Mucosa of stomach (tissue), 1 donor: ENCODE data around the gene TRIP13.

ENCODE experiments used
- H3K27me3 ChIP-seq: one replicate; pipeline ENCODE4 v1.7.0; 2013; ENCODE audit warnings: mild to moderate bottlenecking, low read length; ENCODE audit not compliant: control insufficient read depth, insufficient read depth
- H3K36me3 ChIP-seq: one replicate; pipeline ENCODE4 v1.7.0; 2013; ENCODE audit warnings: low read length; ENCODE audit not compliant: control insufficient read depth, insufficient read depth
- H3K4me1 ChIP-seq: one replicate; pipeline ENCODE4 v1.7.0; 2013; ENCODE audit warnings: mild to moderate bottlenecking, low read length; ENCODE audit not compliant: control insufficient read depth, insufficient read depth
- H3K4me3 ChIP-seq: one replicate; pipeline ENCODE4 v1.7.0; 2013; ENCODE audit warnings: low read length
- H3K9ac ChIP-seq: one replicate; pipeline ENCODE4 v1.7.0; 2013; ENCODE audit warnings: mild to moderate bottlenecking, low read length, moderate library complexity
- H3K9me3 ChIP-seq: one replicate; pipeline ENCODE4 v1.7.0; 2013; ENCODE audit warnings: mild to moderate bottlenecking, low read length, moderate library complexity; ENCODE audit not compliant: control insufficient read depth
- donor health status: Pancreatic carcinoma.

The TRIP13 gene

DNA sequence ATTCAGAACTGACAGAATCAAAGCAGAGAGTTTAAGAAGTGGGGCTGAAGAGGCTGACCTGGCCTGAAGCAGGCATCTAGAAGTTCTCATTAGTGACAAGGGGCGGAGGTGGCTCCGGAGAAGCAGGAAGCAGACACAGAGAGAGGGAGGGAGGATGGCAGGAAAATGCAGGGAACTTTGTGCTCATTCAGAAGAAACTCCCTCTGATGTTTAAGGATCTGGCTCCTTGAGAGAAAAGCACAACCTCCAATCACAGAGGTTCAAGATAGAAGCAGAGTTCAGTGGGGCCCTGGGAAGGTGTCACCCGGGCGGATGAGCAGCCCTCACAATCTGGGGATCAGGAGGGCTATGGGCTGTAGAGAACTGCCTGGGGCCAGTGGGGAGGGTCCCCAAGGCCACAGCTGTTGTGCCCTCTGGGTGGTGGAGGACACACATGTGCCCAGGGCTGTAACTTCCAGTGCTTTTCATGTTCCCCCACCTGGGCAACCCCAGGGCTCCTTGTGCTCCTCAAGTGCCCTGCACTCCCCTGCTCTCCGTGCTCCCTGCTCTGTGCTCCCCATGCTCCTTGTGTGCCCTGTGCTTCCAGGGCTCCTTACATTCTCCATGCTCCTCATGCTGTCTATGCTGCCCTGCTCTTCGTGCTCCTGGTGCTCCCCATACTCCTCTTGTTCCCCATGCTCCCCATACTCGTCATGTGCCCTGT, 51.4 kb downstream of the TRIP13 start:
- Histone ChIP-seq H3K4me1 (no peaks in the 10 kb centered on the region), H3K27me3 (peaks cover 36% of the 10 kb centered on the region), H3K9ac (no peak overlapping the region), H3K4me3 (no peak overlapping the region), H3K9me3 (no peaks in the 10 kb centered on the region), H3K36me3 (no peaks in the 10 kb centered on the region)

DNA sequence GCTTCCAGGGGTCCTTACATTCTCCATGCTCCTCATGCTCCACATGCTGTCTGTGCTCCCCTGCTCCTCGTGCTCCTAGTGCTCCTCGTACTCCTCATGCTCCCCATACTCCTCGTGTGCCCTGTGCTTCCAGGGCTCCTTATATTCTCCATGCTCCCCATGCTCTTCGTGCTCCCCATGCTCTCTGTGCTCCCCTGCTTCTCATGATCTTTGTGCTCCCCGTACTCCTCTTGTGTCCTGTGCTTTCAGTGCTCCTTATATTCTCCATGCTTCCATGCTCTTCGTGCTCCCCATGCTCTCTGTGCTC, 51.9 kb downstream of the TRIP13 start:
- Histone ChIP-seq H3K9me3 (no peaks in the 10 kb centered on the region), H3K4me3 (no peak overlapping the region), H3K9ac (no peak overlapping the region), H3K36me3 (no peaks in the 10 kb centered on the region), H3K4me1 (no peaks in the 10 kb centered on the region), H3K27me3 (peaks cover 36% of the 10 kb centered on the region)

DNA sequence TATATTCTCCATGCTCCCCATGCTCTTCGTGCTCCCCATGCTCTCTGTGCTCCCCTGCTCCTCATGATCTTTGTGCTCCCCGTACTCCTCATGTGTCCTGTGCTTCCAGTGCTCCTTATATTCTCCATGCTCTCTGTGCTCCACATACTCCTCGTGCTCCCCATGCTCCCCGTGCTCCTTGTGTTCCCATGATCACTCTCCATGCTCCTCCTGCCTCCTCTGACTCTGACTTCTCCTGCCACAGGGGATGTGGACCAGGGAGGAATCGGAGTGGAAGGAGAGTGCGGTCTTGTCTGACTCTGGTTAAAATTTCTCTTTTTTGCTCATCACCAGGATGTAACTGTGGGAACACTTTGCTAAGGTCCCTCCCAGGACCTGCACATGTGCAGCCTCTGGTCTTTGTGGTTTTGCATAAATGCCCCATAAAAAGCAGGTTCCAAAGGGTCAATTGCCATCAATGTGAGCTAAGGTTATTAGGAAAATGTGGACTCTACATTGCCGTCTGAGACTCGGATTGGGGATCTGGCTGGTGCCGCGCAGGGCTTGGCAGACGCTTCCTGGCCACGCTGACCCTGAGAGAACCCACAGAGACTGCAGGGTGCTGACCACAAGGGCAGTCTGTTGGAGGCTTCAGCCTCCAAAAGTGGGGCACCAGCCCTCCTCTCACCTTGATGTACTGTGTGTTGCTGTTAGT, 52.5 kb downstream of the TRIP13 start:
- Histone ChIP-seq H3K9me3 (no peaks in the 10 kb centered on the region), H3K9ac (no peak overlapping the region), H3K4me3 (no peak overlapping the region), H3K36me3 (no peaks in the 10 kb centered on the region), H3K4me1 (no peaks in the 10 kb centered on the region), H3K27me3 (peaks cover 36% of the 10 kb centered on the region)

DNA sequence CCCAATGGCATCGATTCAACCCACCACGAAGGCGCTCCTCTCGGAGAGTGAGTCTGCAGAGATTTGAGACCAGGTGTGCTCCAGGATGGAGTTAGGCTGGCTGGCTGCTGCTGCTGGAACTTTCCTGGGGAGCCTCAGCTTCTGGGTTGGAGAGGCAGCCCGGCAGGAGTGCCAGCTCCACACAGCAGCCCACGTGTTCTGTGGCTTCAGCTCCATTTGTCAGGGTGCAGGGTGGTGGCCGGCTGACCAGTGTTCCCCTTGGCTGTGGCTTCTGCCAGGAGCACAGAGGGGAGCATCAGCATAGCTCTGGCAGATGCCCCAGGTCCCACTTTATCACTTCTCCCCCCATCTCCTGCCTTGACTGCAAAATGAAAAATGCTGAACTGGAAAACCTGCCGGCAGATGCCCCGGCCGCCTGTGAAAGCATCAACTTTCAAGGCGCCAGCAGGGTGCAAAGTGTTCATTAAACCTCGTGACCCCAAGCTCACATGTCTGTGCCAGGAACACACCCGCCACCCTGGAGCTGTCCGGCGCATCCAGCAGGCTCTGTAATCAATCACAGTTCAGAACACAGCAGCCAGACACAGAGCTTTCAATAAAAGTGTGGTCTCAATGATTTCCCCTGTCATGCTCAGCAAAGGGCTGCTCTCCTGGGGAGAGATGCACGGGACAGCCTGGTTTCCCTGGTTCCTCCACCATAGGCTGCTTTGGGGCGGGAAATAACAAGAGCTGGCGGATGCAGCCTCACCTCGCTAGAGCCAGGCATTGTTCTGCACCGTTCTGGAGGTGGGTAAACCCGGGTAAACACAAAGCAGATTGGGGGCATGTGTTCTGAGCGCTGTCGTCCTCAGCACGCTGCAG, 53.2 kb downstream of the TRIP13 start:
- no peaks in the 10 kb centered on the region for H3K36me3 ChIP-seq
- H3K9ac ChIP-seq, result no peak overlapping the region
- H3K4me3 ChIP-seq, result no peak overlapping the region
- peaks cover 36% of the 10 kb centered on the region for H3K27me3 ChIP-seq
- no peaks in the 10 kb centered on the region for H3K9me3 ChIP-seq
- H3K4me1 ChIP-seq, result no peaks in the 10 kb centered on the region

DNA sequence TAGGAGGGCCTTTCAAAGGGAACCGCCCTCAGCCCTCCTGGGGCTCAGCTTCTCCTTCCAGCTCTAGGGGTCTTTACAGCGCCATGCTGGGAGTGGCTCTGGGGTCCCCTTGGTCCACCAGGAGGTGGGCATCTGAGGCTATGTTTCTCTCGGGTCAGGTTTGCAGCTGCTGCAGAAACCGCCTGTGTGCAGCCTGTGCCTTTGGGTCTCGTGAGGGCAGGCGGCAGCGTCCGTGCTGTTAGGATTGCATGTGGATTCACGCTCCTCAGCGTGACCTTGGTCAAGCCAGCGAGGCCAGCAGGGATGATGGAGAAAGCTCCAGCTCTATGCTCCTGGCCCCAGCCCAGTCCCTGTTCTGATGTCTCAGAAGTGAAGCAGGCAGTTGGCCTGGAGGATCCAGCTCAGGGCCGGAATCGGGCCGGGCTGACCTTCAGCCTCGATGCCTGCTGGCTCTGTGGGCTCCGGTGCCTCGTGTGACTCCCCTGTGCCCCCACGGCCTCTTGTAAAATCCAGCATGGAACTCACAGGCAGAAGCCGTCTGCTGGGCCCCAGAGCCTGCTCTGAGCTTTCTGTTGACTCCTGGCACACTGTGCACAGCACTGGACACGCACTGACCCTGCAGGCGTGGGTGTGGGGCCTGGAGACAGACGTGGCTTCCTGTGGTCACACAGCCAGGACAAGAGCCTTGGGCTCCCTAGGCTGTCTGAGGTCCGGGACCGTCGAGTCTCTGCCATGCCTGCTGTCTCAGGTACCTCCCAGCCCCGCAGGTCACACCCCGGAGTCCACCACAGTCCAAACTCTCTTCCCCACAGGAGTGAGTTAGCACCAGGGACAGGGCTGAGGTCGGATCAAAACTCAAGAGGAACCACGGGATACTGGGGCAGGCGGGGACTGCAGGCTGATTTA, 54.3 kb downstream of the TRIP13 start:
- Histone ChIP-seq H3K4me3 (no peak overlapping the region), H3K36me3 (no peaks in the 10 kb centered on the region), H3K9me3 (no peaks in the 10 kb centered on the region), H3K9ac (no peak overlapping the region), H3K4me1 (no peaks in the 10 kb centered on the region), H3K27me3 (peaks cover 39% of the 10 kb centered on the region)

DNA sequence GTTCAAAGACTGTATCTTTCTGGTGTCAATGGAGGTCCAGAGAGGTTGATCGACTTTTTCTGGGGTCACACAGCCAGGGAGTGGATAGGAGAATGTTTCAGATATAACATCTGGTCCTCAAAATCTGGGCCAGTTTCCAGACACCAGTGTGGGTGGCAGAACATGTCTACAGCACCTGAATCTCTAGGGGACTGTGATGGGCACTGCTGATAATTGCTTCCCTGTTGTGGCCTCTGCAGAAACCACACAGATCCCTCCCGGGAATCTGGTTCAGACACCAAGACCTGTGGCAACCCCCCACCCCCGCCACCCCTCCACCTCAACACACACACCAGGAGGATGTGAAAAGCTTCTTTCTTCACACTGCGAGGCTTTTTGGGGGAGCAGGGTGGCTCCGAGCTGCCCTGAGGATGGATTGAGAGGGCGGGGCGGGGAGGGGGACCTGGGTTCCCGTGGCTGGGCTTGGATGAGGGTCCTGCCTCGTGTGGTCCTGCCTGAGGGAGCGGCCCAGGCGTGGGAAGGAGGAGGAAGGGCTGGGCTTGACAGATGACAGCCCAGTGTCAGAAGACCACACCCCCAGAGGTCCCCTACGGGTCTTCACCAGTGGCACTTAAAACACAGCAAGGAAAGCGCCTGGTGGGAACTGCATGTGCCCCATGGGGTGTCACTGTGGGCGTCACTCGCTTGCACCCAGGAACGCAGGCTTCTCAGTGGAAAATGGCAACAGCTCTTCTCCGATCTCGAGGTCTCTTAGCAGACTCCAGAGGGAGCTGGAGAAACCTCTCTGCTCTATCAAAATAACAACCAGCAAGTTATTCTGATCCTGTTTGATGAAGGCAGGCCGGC, 55.2 kb downstream of the TRIP13 start:
- Histone ChIP-seq H3K9ac (no peak overlapping the region), H3K27me3 (peaks cover 39% of the 10 kb centered on the region), H3K36me3 (no peaks in the 10 kb centered on the region), H3K4me3 (no peak overlapping the region), H3K4me1 (no peaks in the 10 kb centered on the region), H3K9me3 (no peaks in the 10 kb centered on the region)

DNA sequence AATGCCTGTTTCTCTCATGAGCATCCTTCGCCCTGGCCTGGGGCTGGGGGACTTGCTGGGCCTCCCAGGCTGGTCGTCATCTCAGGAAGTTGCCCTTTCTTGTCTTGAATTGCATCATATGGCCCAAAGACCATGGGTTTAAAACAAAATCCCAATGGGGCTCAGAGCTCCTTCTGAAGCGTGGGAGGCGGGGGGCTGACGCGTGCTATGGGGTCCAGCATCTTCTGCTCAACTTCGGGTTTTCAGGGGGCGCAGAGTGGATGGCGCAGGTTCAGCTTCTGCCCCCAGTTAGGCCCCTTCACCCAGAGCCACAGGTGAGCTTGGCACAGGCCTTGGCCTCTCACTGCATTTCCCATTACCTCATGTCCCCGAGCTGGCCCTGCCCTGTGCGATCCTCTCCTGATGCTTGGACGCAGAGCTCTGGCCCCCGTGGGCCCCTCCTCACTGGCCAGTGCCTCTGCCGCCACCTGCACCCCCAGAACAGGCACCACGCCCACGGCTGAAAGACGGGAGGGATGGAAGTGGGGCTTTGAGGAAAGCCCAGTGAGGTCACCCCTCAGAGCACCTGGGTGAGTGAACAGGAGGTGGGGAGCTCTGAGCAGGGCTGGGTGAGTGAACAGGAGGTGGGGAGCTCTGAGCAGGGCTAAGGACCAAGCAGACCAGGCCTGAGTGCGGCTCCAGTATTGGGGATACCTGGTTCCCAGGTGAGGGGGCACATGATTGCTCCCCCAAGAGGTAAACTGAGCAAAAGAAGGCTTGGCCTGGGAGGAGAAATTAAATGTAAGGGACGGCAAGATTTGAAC, 56.0 kb downstream of the TRIP13 start:
- Histone ChIP-seq H3K4me1 (no peaks in the 10 kb centered on the region), H3K36me3 (no peaks in the 10 kb centered on the region), H3K4me3 (no peak overlapping the region), H3K9me3 (no peaks in the 10 kb centered on the region), H3K9ac (no peak overlapping the region), H3K27me3 (peaks cover 39% of the 10 kb centered on the region)

DNA sequence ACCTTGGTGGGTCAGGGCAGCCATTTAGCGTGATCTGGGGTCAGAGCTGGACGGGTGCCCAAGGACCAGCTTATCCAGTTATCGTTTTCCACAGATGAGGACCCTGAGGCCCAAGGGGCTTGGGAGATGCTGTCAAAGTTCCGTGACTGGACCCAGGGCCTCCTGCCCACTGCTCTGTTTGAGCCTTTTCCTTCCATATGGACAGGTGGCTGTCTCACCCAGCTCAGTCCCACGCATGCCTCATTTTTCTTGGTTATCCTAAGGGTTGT, 56.5 kb downstream of the TRIP13 start:
- H3K36me3 ChIP-seq, result no peaks in the 10 kb centered on the region
- no peak overlapping the region for H3K9ac ChIP-seq
- no peaks in the 10 kb centered on the region for H3K9me3 ChIP-seq
- no peaks in the 10 kb centered on the region for H3K4me1 ChIP-seq
- peaks cover 38% of the 10 kb centered on the region for H3K27me3 ChIP-seq
- H3K4me3 ChIP-seq, result no peak overlapping the region

DNA sequence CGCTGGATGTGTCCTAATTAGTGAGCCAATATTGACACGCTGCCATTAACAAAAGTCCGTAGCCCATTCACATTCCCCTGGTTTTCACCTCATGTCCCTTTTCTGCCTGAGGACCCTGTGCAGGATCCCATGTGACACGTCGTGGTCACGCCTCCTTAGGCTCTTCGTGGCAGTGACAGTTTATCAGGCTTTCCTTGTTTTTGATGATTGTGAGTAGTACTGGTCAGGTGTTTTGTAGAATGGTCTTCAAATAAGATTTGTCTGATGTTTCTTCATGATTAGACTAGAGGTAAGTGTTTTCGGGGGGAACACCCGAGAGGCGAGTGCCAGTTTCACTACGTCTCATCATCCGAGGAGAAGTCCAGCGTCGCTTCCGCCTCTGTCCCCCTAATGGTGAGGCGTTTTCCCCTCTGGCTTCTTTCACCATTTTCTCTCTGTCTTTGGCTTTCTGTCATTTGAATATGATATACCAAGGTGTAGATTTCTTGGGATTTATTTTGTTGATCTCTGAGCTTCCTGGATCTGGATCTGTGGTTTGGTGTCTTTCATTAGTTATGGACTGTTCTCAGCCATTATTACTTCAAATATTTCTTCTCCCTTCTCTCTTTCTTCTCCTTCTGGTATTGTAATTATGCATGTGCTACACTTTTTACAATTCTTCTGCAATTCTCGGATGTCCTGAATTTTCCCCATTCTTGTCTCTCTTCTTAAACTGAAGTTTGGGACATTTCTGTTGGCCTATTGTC, 57.3 kb downstream of the TRIP13 start:
- H3K4me3 ChIP-seq, result no peak overlapping the region
- H3K4me1 ChIP-seq, result no peaks in the 10 kb centered on the region
- H3K36me3 ChIP-seq, result no peaks in the 10 kb centered on the region
- H3K27me3 ChIP-seq, result peaks cover 31% of the 10 kb centered on the region
- H3K9ac ChIP-seq, result no peak overlapping the region
- H3K9me3 ChIP-seq, result no peaks in the 10 kb centered on the region

DNA sequence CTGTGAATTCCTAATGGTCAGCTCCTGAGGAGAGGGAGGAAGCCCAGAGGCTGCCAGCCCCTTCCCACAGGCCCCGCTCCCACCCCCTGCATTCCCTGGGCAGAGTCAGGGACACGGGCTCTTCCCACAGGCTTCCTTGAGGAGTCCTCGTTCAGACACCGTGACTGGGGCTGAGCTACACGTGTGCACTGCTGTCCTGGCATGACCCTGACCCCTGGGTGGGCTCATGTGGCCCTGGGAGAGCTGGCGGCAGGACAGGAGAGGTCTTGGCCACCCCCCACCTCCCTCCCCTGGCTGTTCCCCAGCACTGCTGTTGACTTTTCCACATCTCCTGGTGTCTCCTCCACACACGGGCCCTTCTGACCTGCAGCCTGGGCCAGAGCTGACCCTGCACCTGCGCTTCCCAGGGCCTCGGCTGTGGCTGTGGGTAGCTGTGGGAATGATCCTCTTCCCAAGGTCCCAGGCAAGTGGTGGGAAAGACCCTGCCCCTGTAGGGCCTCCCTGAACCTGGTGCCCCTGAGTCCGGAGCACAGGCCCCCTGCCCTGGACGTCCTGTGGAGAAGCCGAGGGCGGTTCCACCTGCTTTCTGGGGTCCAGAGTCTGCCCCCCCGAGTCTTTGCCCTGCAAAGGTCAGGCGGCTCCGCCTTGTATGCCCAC, 59.4 kb downstream of the TRIP13 start:
- Histone ChIP-seq H3K4me1 (peaks cover 2% of the 10 kb centered on the region), H3K9ac (no peak overlapping the region), H3K9me3 (no peaks in the 10 kb centered on the region), H3K4me3 (no peak overlapping the region), H3K36me3 (no peaks in the 10 kb centered on the region), H3K27me3 (peaks cover 24% of the 10 kb centered on the region)
